ENCODE data around the gene RNU6-9. TPM values are rescaled to one million over a fixed set of nuclear protein-coding genes. Genes with fewer than 3 reads are reported as not detected.
A peak's percentile ranks its signal among the peaks of the same experiment; 100 is the strongest.

Gene RNU6-9
- total RNA-seq, 1 donor from 2014 or later = not detected

GRCh38 chr19:917323-918151, 24.3 kb downstream of the RNU6-9 start, which contains the start of gene KISS1R:
Gene KISS1R, plus strand, starts transcription at chr19:917333. Its CDS starts 170 bp downstream, at chr19:917503.
- H3K4me1 ChIP-seq (ENCODE audit: control insufficient read depth in 3 of 3, insufficient read depth in 3 of 3, low read length in 3 of 3) = peaks cover 11 to 21% (median 13%) of the 10 kb centered on the region in 3 donors
- H3K9ac ChIP-seq (ENCODE audit: low read depth in 1 of 3, low read length in 3 of 3) = peak within 1 kb of the TSS in 2 of 3 donors; percentile 33 to 45
- no peak within 1 kb of the TSS for H3K27ac ChIP-seq (ENCODE audit: low read depth, low read length)
- no peaks in the 10 kb centered on the region for H3K9me3 ChIP-seq (ENCODE audit: control insufficient read depth in 3 of 3, low read length in 3 of 3)
- H3K4me3 ChIP-seq (ENCODE audit: low read length in 3 of 3) = peak within 1 kb of the TSS in 1 of 3 donors; percentile 43
- no peaks in the 10 kb centered on the region for H3K36me3 ChIP-seq (ENCODE audit: control insufficient read depth in 3 of 3, insufficient read depth in 3 of 3, low read length in 3 of 3)
- peaks cover 35 to 43% (median 39%) of the 10 kb centered on the region in 3 donors for H3K27me3 ChIP-seq (ENCODE audit: control insufficient read depth in 3 of 3, insufficient read depth in 3 of 3, low read length in 3 of 3)

- no peak overlapping the region for H3K27ac ChIP-seq (ENCODE audit: low read depth, low read length)
- no peaks in the 10 kb centered on the region for H3K36me3 ChIP-seq (ENCODE audit: control insufficient read depth in 3 of 3, insufficient read depth in 3 of 3, low read length in 3 of 3)
- H3K4me3 ChIP-seq (ENCODE audit: low read length in 3 of 3) = no peak overlapping the region
- H3K27me3 ChIP-seq (ENCODE audit: control insufficient read depth in 3 of 3, insufficient read depth in 3 of 3, low read length in 3 of 3) = peaks cover 35 to 43% (median 39%) of the 10 kb centered on the region in 3 donors
- no peaks in the 10 kb centered on the region for H3K9me3 ChIP-seq (ENCODE audit: control insufficient read depth in 3 of 3, low read length in 3 of 3)
- no peak overlapping the region for H3K9ac ChIP-seq (ENCODE audit: low read depth in 1 of 3, low read length in 3 of 3)
- H3K4me1 ChIP-seq (ENCODE audit: control insufficient read depth in 3 of 3, insufficient read depth in 3 of 3, low read length in 3 of 3) = peaks cover 11 to 21% (median 13%) of the 10 kb centered on the region in 3 donors
These were observed 24.8 kb downstream of the RNU6-9 start for GRCh38 chr19:918152-918437.

GRCh38 chr19:918481-919198, 25.4 kb downstream of the RNU6-9 start:
- Histone ChIP-seq H3K9me3 (ENCODE audit: control insufficient read depth in 3 of 3, low read length in 3 of 3) (no peaks in the 10 kb centered on the region), H3K4me1 (ENCODE audit: control insufficient read depth in 3 of 3, insufficient read depth in 3 of 3, low read length in 3 of 3) (peaks cover 10 to 17% (median 10%) of the 10 kb centered on the region in 3 donors), H3K4me3 (ENCODE audit: low read length in 3 of 3) (no peak overlapping the region), H3K9ac (ENCODE audit: low read depth in 1 of 3, low read length in 3 of 3) (no peak overlapping the region), H3K27ac (ENCODE audit: low read depth, low read length) (no peak overlapping the region), H3K36me3 (ENCODE audit: control insufficient read depth in 3 of 3, insufficient read depth in 3 of 3, low read length in 3 of 3) (no peaks in the 10 kb centered on the region), H3K27me3 (ENCODE audit: control insufficient read depth in 3 of 3, insufficient read depth in 3 of 3, low read length in 3 of 3) (peaks cover 35 to 43% (median 39%) of the 10 kb centered on the region in 3 donors)

- Histone ChIP-seq H3K9me3 (ENCODE audit: control insufficient read depth in 3 of 3, low read length in 3 of 3) (no peaks in the 10 kb centered on the region), H3K4me1 (ENCODE audit: control insufficient read depth in 3 of 3, insufficient read depth in 3 of 3, low read length in 3 of 3) (peaks cover 8 to 16% (median 9%) of the 10 kb centered on the region in 3 donors), H3K27me3 (ENCODE audit: control insufficient read depth in 3 of 3, insufficient read depth in 3 of 3, low read length in 3 of 3) (peaks cover 35 to 49% (median 39%) of the 10 kb centered on the region in 3 donors), H3K36me3 (ENCODE audit: control insufficient read depth in 3 of 3, insufficient read depth in 3 of 3, low read length in 3 of 3) (no peaks in the 10 kb centered on the region), H3K4me3 (ENCODE audit: low read length in 3 of 3) (no peak overlapping the region), H3K9ac (ENCODE audit: low read depth in 1 of 3, low read length in 3 of 3) (no peak overlapping the region), H3K27ac (ENCODE audit: low read depth, low read length) (no peak overlapping the region)
These were observed 26.1 kb downstream of the RNU6-9 start for GRCh38 chr19:919199-920050.

- H3K4me1 ChIP-seq (ENCODE audit: control insufficient read depth in 3 of 3, insufficient read depth in 3 of 3, low read length in 3 of 3) = peaks cover 14 to 23% (median 16%) of the 10 kb centered on the region in 3 donors
- peaks cover 35 to 49% (median 39%) of the 10 kb centered on the region in 3 donors for H3K27me3 ChIP-seq (ENCODE audit: control insufficient read depth in 3 of 3, insufficient read depth in 3 of 3, low read length in 3 of 3)
- H3K4me3 ChIP-seq (ENCODE audit: low read length in 3 of 3) = peak overlapping the region in 1 of 3 donors; percentile 14
These were observed 27.0 kb downstream of the RNU6-9 start for GRCh38 chr19:920051-920864.

GRCh38 chr19:924553-925086, 31.3 kb downstream of the RNU6-9 start:
- H3K4me1 ChIP-seq (ENCODE audit: control insufficient read depth in 3 of 3, insufficient read depth in 3 of 3, low read length in 3 of 3) = peaks cover 11 to 17% (median 12%) of the 10 kb centered on the region in 3 donors
- peak overlapping the region; percentile 43 to 62 (median 59) for H3K9ac ChIP-seq (ENCODE audit: low read depth in 1 of 3, low read length in 3 of 3)
- H3K27ac ChIP-seq (ENCODE audit: low read depth, low read length) = no peak overlapping the region

More at GRCh38 chr19:920051-920864, 27.0 kb downstream of the RNU6-9 start:
- Histone ChIP-seq H3K9ac (ENCODE audit: low read depth in 1 of 3, low read length in 3 of 3) (no peak overlapping the region), H3K27ac (ENCODE audit: low read depth, low read length) (no peak overlapping the region), H3K9me3 (ENCODE audit: control insufficient read depth in 3 of 3, low read length in 3 of 3) (no peaks in the 10 kb centered on the region), H3K36me3 (ENCODE audit: control insufficient read depth in 3 of 3, insufficient read depth in 3 of 3, low read length in 3 of 3) (no peaks in the 10 kb centered on the region)

GRCh38 chr19:925087-925525, 31.8 kb downstream of the RNU6-9 start:
- Histone ChIP-seq H3K27ac (ENCODE audit: low read depth, low read length) (peak overlapping the region; percentile 40), H3K27me3 (ENCODE audit: control insufficient read depth in 3 of 3, insufficient read depth in 3 of 3, low read length in 3 of 3) (peaks cover 11 to 19% (median 12%) of the 10 kb centered on the region in 3 donors), H3K4me3 (ENCODE audit: low read length in 3 of 3) (peak overlapping the region; percentile 72 to 75 (median 73)), H3K9me3 (ENCODE audit: control insufficient read depth in 3 of 3, low read length in 3 of 3) (no peaks in the 10 kb centered on the region), H3K36me3 (ENCODE audit: control insufficient read depth in 3 of 3, insufficient read depth in 3 of 3, low read length in 3 of 3) (no peaks in the 10 kb centered on the region), H3K4me1 (ENCODE audit: control insufficient read depth in 3 of 3, insufficient read depth in 3 of 3, low read length in 3 of 3) (peaks cover 10 to 17% (median 11%) of the 10 kb centered on the region in 3 donors), H3K9ac (ENCODE audit: low read depth in 1 of 3, low read length in 3 of 3) (peak overlapping the region; percentile 59 to 62 (median 61))

More at GRCh38 chr19:924553-925086, 31.3 kb downstream of the RNU6-9 start:
- H3K4me3 ChIP-seq (ENCODE audit: low read length in 3 of 3) = peak overlapping the region; percentile 72 to 75 (median 73)
- H3K36me3 ChIP-seq (ENCODE audit: control insufficient read depth in 3 of 3, insufficient read depth in 3 of 3, low read length in 3 of 3) = no peaks in the 10 kb centered on the region
- peaks cover 16 to 24% (median 17%) of the 10 kb centered on the region in 3 donors for H3K27me3 ChIP-seq (ENCODE audit: control insufficient read depth in 3 of 3, insufficient read depth in 3 of 3, low read length in 3 of 3)
- H3K9me3 ChIP-seq (ENCODE audit: control insufficient read depth in 3 of 3, low read length in 3 of 3) = no peaks in the 10 kb centered on the region

GRCh38 chr19:925526-926322, 32.4 kb downstream of the RNU6-9 start, which contains the start of gene ARID3A:
Gene ARID3A, plus strand, starts transcription at chr19:926035. Its CDS starts 3,494 bp downstream, at chr19:929529.
- no peaks in the 10 kb centered on the region for H3K36me3 ChIP-seq (ENCODE audit: control insufficient read depth in 3 of 3, insufficient read depth in 3 of 3, low read length in 3 of 3)
- peaks cover 7 to 14% (median 7%) of the 10 kb centered on the region in 3 donors for H3K27me3 ChIP-seq (ENCODE audit: control insufficient read depth in 3 of 3, insufficient read depth in 3 of 3, low read length in 3 of 3)
- H3K4me3 ChIP-seq (ENCODE audit: low read length in 3 of 3) = peak within 1 kb of the TSS; percentile 72 to 75 (median 73)
- H3K27ac ChIP-seq (ENCODE audit: low read depth, low read length) = peak within 1 kb of the TSS; percentile 44
- peak within 1 kb of the TSS; percentile 59 to 80 (median 61) for H3K9ac ChIP-seq (ENCODE audit: low read depth in 1 of 3, low read length in 3 of 3)
- H3K9me3 ChIP-seq (ENCODE audit: control insufficient read depth in 3 of 3, low read length in 3 of 3) = no peaks in the 10 kb centered on the region
- H3K4me1 ChIP-seq (ENCODE audit: control insufficient read depth in 3 of 3, insufficient read depth in 3 of 3, low read length in 3 of 3) = peaks cover 10 to 17% (median 11%) of the 10 kb centered on the region in 3 donors
